GM21526 (cell line): ENCODE data around the gene KY.

Experiments
- ATAC-seq: cut with Tn5 transposase; IDR thresholded peaks from one replicate; pipeline ENCODE4 v1.9.1; 2021; ENCODE audit warnings: moderate library complexity; ENCODE audit not compliant: unreplicated experiment, low FRiP score

Gene KY

GRCh38 chr3:134672571-134672970 lies 21.7 kb upstream of the KY start:
- ATAC-seq = no peak

GRCh38 chr3:134667956-134668355 lies 17.1 kb upstream of the KY start:
- no peak for ATAC-seq

- no peak for ATAC-seq
Observed at GRCh38 chr3:134667406-134667805, 16.6 kb upstream of the KY start.

- no peak for ATAC-seq
Observed at GRCh38 chr3:134666885-134667284, 16.1 kb upstream of the KY start.

- ATAC-seq = no peak
Observed at GRCh38 chr3:134666466-134666865, 15.6 kb upstream of the KY start.

- ATAC-seq = no peak
Observed at GRCh38 chr3:134666052-134666451, 15.2 kb upstream of the KY start.

- ATAC-seq = no peak
Observed at GRCh38 chr3:134665243-134665642, 14.4 kb upstream of the KY start.

- no peak for ATAC-seq
Observed at GRCh38 chr3:134663721-134664456, 13.1 kb upstream of the KY start.

- ATAC-seq = no peak
Observed at GRCh38 chr3:134660046-134660441, 9.2 kb upstream of the KY start.

- ATAC-seq = no peak
Observed at GRCh38 chr3:134659391-134660045, 8.7 kb upstream of the KY start.

GRCh38 chr3:134658555-134658954 lies 7.7 kb upstream of the KY start:
- no peak for ATAC-seq

GRCh38 chr3:134656211-134656800 lies 5.5 kb upstream of the KY start:
- ATAC-seq = no peak

- ATAC-seq = no peak
Observed at GRCh38 chr3:134655706-134656105, 4.9 kb upstream of the KY start.

GRCh38 chr3:134654031-134654430 lies 3.2 kb upstream of the KY start:
- ATAC-seq = no peak

GRCh38 chr3:134652886-134653630 lies 2.2 kb upstream of the KY start:
- ATAC-seq = no peak

- no peak for ATAC-seq
Observed at GRCh38 chr3:134652409-134652831, 1.6 kb upstream of the KY start.

- no peak for ATAC-seq
Observed at GRCh38 chr3:134651347-134652041, 672 bp upstream of the KY start.

GRCh38 chr3:134649106-134649705 lies 1.6 kb downstream of the KY start:
- ATAC-seq = no peak

GRCh38 chr3:134647902-134648760 lies 2.7 kb downstream of the KY start:
- ATAC-seq = no peak
